GM21447 (cell line): ENCODE results near the gene ADAMTS6.

Experiments used
- ATAC-seq: cut with Tn5 transposase; IDR thresholded peaks from one replicate; pipeline ENCODE4 v1.9.1; 2021; ENCODE audit not compliant: unreplicated experiment

Gene ADAMTS6

GRCh38 chr5:65474130-65474711, 7.5 kb downstream of the ADAMTS6 start:
- no peak for ATAC-seq

DNA sequence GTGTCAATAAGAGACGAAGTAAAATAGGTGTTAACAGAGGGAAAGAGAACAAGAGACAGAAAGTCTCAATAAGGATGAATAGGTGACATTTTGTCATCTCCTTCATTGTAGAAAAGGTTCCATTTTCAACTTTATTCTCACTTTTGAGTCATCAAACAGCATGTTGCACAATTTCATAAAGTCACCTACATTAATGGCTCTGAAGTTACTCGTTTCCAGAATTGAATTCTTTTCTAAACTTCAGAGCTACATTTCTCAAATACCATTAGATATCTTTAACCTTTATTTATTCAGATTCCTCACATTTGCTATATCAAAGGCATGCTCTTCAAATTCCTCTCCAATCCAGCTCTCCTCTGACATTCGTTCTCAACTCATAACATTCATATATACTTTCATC, 13.1 kb downstream of the ADAMTS6 start:
- no peak for ATAC-seq

GRCh38 chr5:65462139-65462705, 19.5 kb downstream of the ADAMTS6 start:
- no peak for ATAC-seq

DNA sequence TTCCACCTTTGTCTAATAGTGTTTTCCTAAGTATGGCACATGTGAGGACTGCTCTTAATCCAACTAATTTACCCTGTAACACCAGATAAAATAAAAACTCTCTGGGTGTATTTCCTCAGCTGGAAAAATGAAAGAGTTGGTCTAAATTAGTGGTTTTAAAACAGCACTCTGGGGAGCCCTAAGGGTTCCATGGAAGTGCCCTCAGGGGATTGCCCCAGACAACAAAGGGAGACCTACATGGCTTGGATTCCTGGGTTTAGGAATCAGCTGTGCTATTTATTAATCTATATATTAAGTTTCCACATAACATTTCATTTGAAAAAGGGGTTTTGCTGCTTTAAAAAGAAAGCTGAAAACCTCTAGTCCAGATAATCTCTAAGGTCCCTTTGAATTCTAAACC, 20.2 kb downstream of the ADAMTS6 start:
- no peak for ATAC-seq

GRCh38 chr5:65459995-65460394, 21.7 kb downstream of the ADAMTS6 start:
- no peak for ATAC-seq

DNA sequence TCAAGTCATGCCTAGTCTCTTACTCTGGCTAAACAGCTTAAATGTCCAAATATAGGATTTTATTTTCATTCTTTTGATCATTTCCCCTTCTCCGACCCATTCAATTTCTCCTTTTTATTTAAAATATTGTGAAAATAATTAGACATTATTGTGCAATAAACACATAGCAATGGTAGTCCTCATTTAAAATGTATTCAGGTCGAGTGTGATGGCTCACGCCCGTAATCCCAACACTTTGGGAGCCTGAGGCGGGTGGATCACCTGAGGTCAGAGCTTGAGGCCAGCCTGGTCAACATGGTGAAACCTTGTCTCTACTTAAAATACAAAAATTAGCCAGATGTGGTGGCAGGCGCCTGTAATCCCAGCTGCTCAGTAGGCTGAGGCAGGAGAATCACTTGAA, 26.7 kb downstream of the ADAMTS6 start:
- ATAC-seq, result no peak

- no peak for ATAC-seq
Measured at GRCh38 chr5:65451436-65451835, 30.3 kb downstream of the ADAMTS6 start.

- no peak for ATAC-seq
Measured at GRCh38 chr5:65446682-65447081, 35.0 kb downstream of the ADAMTS6 start.

GRCh38 chr5:65441800-65442199, 39.9 kb downstream of the ADAMTS6 start:
- ATAC-seq, result no peak

DNA sequence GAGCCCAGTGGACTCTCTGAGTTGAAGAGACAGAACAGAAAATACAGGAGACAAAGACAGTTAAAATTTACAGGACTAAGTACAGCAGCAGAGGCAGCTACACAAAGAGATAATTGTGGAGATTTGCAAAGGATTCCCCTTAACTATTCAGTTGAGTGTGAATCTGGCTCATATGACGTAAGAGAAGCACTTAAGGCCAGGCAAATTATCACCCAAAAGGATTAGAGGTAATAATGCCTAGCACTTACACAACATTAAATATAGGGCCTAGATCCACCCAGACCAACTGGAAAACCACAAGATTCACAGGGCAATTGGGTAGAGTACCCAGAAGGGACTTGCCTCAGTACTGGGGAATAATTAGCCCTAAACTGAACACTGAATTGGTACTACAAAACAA, 41.3 kb downstream of the ADAMTS6 start:
- ATAC-seq, result no peak

- no peak for ATAC-seq
Measured at GRCh38 chr5:65434122-65434521, 47.6 kb downstream of the ADAMTS6 start.

- ATAC-seq, result no peak
Measured at GRCh38 chr5:65426656-65427055, 55.1 kb downstream of the ADAMTS6 start.

DNA sequence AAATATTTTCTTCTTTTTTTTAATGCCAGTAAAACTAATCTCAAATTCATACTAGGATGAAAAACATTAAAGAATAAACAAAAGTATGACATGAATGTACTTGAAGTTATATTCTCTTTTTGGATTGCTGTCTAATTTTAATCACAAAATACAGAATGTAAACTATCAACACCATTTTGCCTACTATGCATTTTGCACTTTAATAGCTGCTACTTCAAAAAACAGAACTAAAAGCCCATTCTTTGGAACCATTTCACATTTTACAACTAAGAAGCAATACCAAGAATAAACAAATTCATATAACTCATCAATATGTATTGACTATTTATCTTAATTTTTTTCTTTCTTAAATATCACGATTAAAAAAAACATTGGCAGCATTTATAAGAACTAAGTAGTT, 58.1 kb downstream of the ADAMTS6 start:
- no peak for ATAC-seq

DNA sequence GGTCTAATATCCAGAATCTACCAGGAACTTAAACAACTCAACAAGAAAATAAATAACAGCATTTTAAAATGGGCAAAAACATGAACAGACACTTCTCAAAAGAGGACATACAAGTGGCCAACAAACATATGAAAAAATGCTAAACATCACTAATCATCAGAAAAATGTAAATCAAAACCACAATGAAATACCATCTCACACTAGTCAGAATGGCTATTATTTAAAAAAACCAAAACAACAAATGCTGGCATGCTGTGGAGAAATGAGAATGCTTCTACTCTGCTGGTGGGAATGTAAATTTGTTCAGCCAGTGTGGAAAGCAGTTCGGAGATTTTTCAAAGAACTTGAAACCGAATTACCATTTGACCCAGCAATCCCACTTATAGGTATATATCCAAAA, 63.1 kb downstream of the ADAMTS6 start:
- no peak for ATAC-seq

- no peak for ATAC-seq
Measured at GRCh38 chr5:65413822-65414221, 67.9 kb downstream of the ADAMTS6 start.

- ATAC-seq, result no peak
Measured at GRCh38 chr5:65412842-65413241, 68.9 kb downstream of the ADAMTS6 start.

DNA sequence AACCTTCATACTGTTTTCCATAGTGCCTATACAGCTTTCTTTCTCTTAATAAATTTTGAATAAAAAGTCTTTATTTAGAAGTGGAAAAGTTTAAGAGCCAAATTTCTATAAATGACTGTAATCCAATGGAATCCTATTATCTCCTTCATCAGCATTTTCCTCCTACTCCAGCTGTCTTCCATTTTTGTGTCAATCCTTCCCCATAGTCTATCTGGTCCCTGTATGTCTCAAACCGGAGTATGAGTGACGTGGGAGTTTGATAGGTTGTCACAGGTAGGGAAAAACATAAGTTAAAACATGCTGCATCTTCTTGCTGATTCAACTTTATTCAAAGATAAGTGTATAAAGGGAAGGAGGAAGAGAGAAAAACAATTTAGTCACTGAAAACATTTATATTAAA, 70.4 kb downstream of the ADAMTS6 start:
- no peak for ATAC-seq

DNA sequence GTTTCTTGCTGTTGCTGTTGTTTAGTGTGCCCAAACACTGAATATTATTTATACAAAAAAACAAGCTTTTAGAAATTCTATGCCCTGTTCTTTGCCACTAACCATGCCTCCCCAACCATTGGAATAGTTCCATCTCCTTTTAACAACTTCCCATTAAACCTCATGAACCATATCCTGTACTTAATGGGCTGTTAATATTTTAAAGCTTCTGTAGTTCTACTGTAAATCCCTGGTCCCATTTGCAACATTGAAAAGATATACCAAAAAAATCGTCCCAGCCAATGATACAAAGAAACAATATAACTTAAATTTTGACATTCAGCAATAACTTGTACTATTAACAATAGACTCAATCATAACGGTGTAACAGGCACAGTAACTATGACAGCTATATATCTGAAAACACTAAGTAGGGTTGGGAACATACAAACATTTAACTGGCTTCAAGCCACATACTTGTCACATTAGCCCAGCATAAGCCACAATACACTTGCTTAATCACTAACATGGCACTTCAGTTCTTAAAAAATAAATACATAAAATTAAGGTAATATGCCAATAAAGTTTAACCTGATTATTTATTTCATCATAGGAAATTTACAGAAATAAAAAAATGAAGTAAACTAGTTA, 86.1 kb downstream of the ADAMTS6 start:
- ATAC-seq, result no peak

GRCh38 chr5:65394087-65394486, 87.6 kb downstream of the ADAMTS6 start:
- no peak for ATAC-seq

DNA sequence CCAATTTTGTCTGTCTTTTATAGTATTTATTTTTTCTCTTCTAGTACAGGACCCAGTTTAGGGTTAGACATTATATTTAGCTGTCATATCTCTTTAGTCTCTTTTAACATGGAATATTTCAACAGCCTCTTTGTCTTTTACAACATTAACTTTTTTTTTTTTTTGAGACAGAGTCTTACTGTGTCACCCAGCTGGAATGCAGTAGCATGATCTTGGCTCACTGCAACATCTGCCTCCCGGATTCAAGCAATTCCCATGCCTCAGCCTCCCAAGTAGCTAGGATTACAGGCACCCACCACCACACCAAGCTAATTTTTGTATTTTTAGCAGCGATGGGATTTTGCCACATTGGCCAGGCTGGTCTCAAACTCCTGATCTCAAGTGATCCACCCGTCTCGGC, 90.1 kb downstream of the ADAMTS6 start:
- ATAC-seq, result no peak

GRCh38 chr5:65390208-65390607, 91.5 kb downstream of the ADAMTS6 start:
- no peak for ATAC-seq

GRCh38 chr5:65383859-65384258, 97.9 kb downstream of the ADAMTS6 start:
- no peak for ATAC-seq

GRCh38 chr5:65382582-65382981, 99.1 kb downstream of the ADAMTS6 start:
- ATAC-seq, result no peak
